Cardiac muscle cell (in vitro differentiated cells and primary cell): ENCODE results near the gene NTNG1. TPM values are rescaled to one million over a fixed set of nuclear protein-coding genes. Genes with fewer than 3 reads are reported as not detected.
"Not testable (repeated sequence)": the region's sequence is repeated elsewhere in the genome, so short reads cannot be mapped to it uniquely, and the experiment has no call there.

Experiments used
- DNase-seq, 2 donors: peaks; one replicate each; pipeline versions ENCODE4 v3.0.0 to v3.0.0-alpha.2; 2010 to 2017; ENCODE audit warnings: low read depth in 1 of 2, low spot score in 1 of 2
- H3K27ac ChIP-seq: fragments of 200-600 bp; sonication (generic); 2 replicates; pipeline ENCODE4 v1.5.1; 2016
- H3K27me3 ChIP-seq: fragments of 200-600 bp; sonication (generic); 2 replicates; pipeline ENCODE4 v1.6.0; 2016; ENCODE audit warnings: control low read depth
- H3K36me3 ChIP-seq: fragments of 200-600 bp; sonication (generic); 2 replicates; pipeline ENCODE4 v1.5.1; 2016; ENCODE audit warnings: control low read depth
- H3K4me1 ChIP-seq: fragments of 200-600 bp; sonication (generic); 2 replicates; pipeline ENCODE4 v1.8.1; 2017; ENCODE audit warnings: low read depth, mild to moderate bottlenecking, mixed run types
- H3K4me3 ChIP-seq: fragments of 200-600 bp; sonication (generic); 2 replicates; pipeline ENCODE4 v1.5.1; 2016; ENCODE audit warnings: mild to moderate bottlenecking
- H3K9me3 ChIP-seq: fragments of 200-600 bp; sonication (generic); 2 replicates; pipeline ENCODE4 v1.5.1; 2017; ENCODE audit warnings: low read depth, mild to moderate bottlenecking, control low read depth
- polyA plus RNA-seq: library from polyadenylated mRNA; unstranded; fragments of >200 nt; fragmentation: Nextera tagmentation; extraction: Ambion mirVana; gene quantifications from 2 replicates; pipeline ENCODE4 v1.2.1, GENCODE V29; 2016
- total RNA-seq: library from RNA; depleted of rRNA; stranded (reverse); fragments of >200 nt; gene quantifications from 2 replicates; pipeline ENCODE4 v1.2.3, GENCODE V29; 2016
- TF ChIP-seq, protein P1 (sequence below): IDR thresholded peaks from 2 replicates; pipeline ENCODE4 v1.5.1; 2012; ENCODE audit warnings: low read depth, mild to moderate bottlenecking, low read length

NTNG1 gene
- total and polyA plus RNA-seq, 2 experiments from 2014 or later = 0.12 TPM; not detected in 1

DNA sequence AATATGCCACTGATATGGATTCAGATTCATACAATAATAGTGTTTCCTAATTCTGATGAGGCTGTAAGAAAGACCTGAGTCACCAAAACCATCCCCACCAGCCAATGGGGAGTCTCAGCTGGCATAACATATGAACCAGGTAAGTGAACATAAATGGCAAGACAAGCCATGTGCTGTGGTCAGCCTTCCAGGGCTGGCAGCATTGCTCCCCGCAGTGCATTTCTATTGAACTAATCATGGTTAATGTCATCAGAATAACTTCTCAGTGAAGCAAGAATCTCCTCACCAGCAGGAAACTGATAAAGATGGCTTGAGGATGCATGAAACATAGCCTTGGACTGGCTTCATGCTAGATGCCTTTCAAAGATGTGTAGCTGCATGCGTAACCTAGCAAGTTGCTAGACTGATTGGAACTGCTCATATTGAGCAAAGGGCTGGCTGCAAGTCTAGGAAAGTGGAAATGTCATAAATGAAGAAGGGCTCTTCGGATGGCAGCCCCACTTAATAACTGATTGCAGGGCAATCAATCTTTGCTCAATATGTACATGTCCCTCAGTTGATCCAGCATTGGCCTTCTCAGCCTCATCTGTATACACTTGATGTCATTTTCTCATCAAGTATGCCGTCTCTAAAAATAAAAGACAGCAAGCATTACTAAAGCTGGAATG, 88.0 kb downstream of the NTNG1 start:
- no peaks in the 10 kb centered on the region for H3K27me3 ChIP-seq
- no peaks in the 10 kb centered on the region for H3K9me3 ChIP-seq
- TF ChIP-seq, protein P1, sequence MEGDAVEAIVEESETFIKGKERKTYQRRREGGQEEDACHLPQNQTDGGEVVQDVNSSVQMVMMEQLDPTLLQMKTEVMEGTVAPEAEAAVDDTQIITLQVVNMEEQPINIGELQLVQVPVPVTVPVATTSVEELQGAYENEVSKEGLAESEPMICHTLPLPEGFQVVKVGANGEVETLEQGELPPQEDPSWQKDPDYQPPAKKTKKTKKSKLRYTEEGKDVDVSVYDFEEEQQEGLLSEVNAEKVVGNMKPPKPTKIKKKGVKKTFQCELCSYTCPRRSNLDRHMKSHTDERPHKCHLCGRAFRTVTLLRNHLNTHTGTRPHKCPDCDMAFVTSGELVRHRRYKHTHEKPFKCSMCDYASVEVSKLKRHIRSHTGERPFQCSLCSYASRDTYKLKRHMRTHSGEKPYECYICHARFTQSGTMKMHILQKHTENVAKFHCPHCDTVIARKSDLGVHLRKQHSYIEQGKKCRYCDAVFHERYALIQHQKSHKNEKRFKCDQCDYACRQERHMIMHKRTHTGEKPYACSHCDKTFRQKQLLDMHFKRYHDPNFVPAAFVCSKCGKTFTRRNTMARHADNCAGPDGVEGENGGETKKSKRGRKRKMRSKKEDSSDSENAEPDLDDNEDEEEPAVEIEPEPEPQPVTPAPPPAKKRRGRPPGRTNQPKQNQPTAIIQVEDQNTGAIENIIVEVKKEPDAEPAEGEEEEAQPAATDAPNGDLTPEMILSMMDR = no peak
- H3K4me1 ChIP-seq = no peaks in the 10 kb centered on the region
- DNase-seq = no peak
- H3K36me3 ChIP-seq = no peaks in the 10 kb centered on the region
- H3K4me3 ChIP-seq = no peak overlapping the region
- H3K27ac ChIP-seq = no peak overlapping the region

DNA sequence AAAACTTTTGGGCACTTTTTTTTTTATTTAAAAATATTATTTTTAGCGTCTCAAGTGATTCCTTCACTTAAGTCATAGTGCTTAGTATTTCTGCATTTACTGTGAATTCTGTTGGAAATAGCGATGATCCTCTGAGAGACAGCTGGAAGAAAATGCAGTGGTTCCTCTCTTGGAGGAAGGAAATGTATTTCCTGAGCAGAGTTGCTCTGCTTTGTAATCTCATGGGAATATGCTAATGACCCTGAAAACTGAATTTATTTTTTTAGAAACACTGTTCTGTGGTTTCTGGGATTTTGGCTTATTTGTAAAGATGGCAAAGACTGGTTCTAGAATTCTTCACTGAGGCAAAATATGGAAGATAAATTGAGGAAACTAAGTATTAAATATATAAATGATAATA, 88.9 kb downstream of the NTNG1 start:
- no peaks in the 10 kb centered on the region for H3K9me3 ChIP-seq
- no peak for DNase-seq
- no peaks in the 10 kb centered on the region for H3K4me1 ChIP-seq
- no peaks in the 10 kb centered on the region for H3K27me3 ChIP-seq
- TF ChIP-seq, protein P1 = no peak
- H3K4me3 ChIP-seq = no peak overlapping the region
- H3K27ac ChIP-seq = no peak overlapping the region
- no peaks in the 10 kb centered on the region for H3K36me3 ChIP-seq

DNA sequence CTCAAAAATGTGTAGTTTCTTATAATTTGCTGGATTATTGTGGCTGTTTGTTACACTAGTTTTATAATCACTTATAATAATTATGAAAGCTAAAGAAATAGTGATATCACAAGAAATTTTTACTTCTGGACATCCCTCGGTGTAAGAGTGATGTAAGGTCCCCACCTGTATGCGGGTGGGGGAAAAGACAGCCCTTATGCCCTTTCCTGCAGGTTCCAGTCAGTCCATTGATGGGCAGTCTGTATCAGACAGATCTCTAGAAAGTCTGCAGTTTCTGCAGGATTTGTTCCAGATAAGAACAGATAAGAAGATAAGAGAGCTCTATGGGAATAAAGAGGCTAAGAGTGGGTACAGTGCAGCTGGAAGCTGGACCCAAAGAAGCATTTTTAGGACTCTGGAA, 89.3 kb downstream of the NTNG1 start:
- DNase-seq = no peak
- TF ChIP-seq, protein P1 = no peak
- H3K4me3 ChIP-seq = no peak overlapping the region
- no peaks in the 10 kb centered on the region for H3K9me3 ChIP-seq
- no peaks in the 10 kb centered on the region for H3K4me1 ChIP-seq
- H3K27me3 ChIP-seq = no peaks in the 10 kb centered on the region
- no peaks in the 10 kb centered on the region for H3K36me3 ChIP-seq
- no peak overlapping the region for H3K27ac ChIP-seq

DNA sequence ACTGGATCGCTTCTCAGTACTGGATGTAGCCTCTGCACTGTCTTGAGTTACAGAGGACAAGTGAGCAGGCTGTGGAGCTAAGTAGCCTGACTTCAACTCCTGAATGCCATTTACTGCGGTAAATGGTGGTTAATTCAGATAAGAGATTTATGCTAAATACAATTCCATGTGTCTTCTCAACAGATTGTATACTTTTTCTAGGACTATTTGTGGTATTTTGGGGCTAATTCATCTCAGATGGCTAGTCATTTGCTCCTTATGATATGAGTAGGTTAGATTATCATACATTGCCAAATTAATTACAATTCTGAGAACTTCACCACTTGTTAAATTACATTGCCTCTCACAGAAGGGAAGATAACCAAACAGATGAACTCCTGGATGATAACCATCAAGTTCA, 90.5 kb downstream of the NTNG1 start:
- no peak overlapping the region for H3K4me3 ChIP-seq
- no peaks in the 10 kb centered on the region for H3K9me3 ChIP-seq
- H3K27ac ChIP-seq = no peak overlapping the region
- no peaks in the 10 kb centered on the region for H3K27me3 ChIP-seq
- H3K4me1 ChIP-seq = no peaks in the 10 kb centered on the region
- no peaks in the 10 kb centered on the region for H3K36me3 ChIP-seq
- DNase-seq = no peak
- TF ChIP-seq, protein P1 = no peak

DNA sequence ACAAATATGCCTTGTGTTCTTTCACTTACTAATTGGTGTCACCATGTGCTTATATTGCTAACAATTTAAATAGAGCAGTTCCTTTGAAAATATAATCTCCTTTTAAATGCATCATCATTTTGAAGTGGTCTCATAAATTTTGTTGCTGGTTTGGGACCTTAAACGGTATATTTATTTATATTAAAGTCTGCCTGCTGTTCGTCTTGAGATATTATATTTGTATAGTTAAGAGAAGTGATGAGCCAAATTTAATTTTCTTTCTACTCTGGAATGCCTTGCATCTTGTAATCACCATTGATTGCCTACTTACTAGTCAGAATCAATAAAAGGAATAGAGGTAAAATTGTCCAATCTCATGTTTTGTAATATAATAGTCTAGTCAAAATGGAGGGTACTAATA, 91.6 kb downstream of the NTNG1 start:
- Histone ChIP-seq H3K9me3 (no peaks in the 10 kb centered on the region), H3K27me3 (no peaks in the 10 kb centered on the region), H3K36me3 (no peaks in the 10 kb centered on the region), H3K4me3 (no peak overlapping the region), H3K27ac (no peak overlapping the region), H3K4me1 (no peaks in the 10 kb centered on the region)
- TF ChIP-seq, protein P1 = no peak
- no peak for DNase-seq

DNA sequence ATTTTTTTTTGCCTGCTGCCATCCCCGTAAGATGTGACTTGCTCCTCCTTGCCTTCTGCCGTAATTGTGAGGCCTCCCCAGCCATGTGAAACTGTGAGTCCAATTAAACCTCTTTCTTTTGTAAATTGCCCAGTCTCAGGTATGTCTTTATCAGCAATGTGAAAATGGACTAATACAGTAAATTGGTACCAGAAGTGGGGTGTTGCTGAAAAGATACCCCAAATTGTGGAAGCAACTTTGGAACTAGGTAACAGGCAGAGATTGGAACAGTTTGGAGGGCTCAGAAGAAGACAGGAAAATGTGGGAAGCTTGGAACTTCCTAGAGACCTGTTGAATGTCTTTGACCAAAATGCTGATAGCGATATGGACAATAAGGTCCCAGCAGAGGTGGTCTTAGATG, 95.9 kb downstream of the NTNG1 start:
- DNase-seq, H3K9me3 ChIP-seq, H3K4me3 ChIP-seq, H3K4me1 ChIP-seq, H3K27ac ChIP-seq, H3K27me3 ChIP-seq, H3K36me3 ChIP-seq: not testable (repeated sequence)
